Lung (tissue), 12 donors: Measurements from ENCODE around the gene PHLDB2. TPM values are rescaled to one million over a fixed set of nuclear protein-coding genes. Genes with fewer than 3 reads are reported as not detected.
A peak's percentile ranks its signal among the peaks of the same experiment; 100 is the strongest.

ENCODE experiments used
- ATAC-seq: fragments of 200-7000 bp; cut with Tn5 transposase; one replicate; pipeline ENCODE4 v1.9.1; 2020; ENCODE audit warnings: moderate number of reproducible peaks; ENCODE audit not compliant: insufficient read depth, low FRiP score
- DNase-seq, 3 donors: peaks; one replicate each; pipeline ENCODE4 v3.0.0-alpha.2; 2013 to 2017
- H3K27ac ChIP-seq, 2 donors: one replicate each; pipeline ENCODE4 v1.5.1; 2013; ENCODE audit warnings: mild to moderate bottlenecking in 2 of 2, moderate library complexity in 2 of 2, control low read depth in 1 of 2, inconsistent platforms in 1 of 2, low read depth in 1 of 2, low read length in 1 of 2
- H3K27me3 ChIP-seq, 3 donors: one replicate each; pipeline ENCODE4 v1.5.1; 2013; ENCODE audit warnings: low read length in 2 of 3; ENCODE audit not compliant: control insufficient read depth in 3 of 3, insufficient read depth in 3 of 3
- H3K36me3 ChIP-seq, 4 donors: one replicate each; pipeline ENCODE4 v1.5.1; 2013; ENCODE audit warnings: low read length in 4 of 4, mild to moderate bottlenecking in 1 of 4, moderate library complexity in 1 of 4; ENCODE audit not compliant: control insufficient read depth in 4 of 4, insufficient read depth in 4 of 4
- H3K4me1 ChIP-seq, 5 donors: one replicate each; pipeline ENCODE4 v1.5.1; 2013; ENCODE audit warnings: low read length in 5 of 5, mild to moderate bottlenecking in 2 of 5, moderate library complexity in 1 of 5; ENCODE audit not compliant: control insufficient read depth in 5 of 5, insufficient read depth in 5 of 5
- H3K4me3 ChIP-seq: one replicate; pipeline ENCODE4 v1.5.1; 2013; ENCODE audit warnings: mild to moderate bottlenecking, control low read depth, moderate library complexity
- H3K9ac ChIP-seq, 2 donors: one replicate each; pipeline ENCODE4 v1.5.1; 2013; ENCODE audit warnings: low read length in 2 of 2, control low read depth in 1 of 2; ENCODE audit not compliant: insufficient read depth in 1 of 2
- H3K9me3 ChIP-seq, 4 donors: one replicate each; pipeline ENCODE4 v1.5.1; 2013; ENCODE audit warnings: low read length in 3 of 4, mild to moderate bottlenecking in 1 of 4, moderate library complexity in 1 of 4; ENCODE audit not compliant: control insufficient read depth in 4 of 4, insufficient read depth in 3 of 4
- CTCF ChIP-seq: IDR thresholded peaks from 2 replicates; pipeline ENCODE4 v1.5.1; 2012; ENCODE audit warnings: mild to moderate bottlenecking; ENCODE audit errors: control extremely low read depth, extremely low read depth
- WGBS, 2 donors: extraction: QIAGEN DNeasy Blood & Tissue Kit; methylation state at CpG; one replicate each; pipeline ENCODE4 v1.1.7; 2013; 5-methylcytosine and 5-hydroxymethylcytosine counted together
- polyA plus RNA-seq, 2 donors: library from polyadenylated mRNA; stranded (reverse); fragments of 200-250 nt; gene quantifications; one replicate each; pipeline ENCODE4 v1.2.1, GENCODE V29; 2013
- total RNA-seq, 2 donors: library from RNA; depleted of rRNA in 1 of 2; stranded (reverse); fragments of >200 nt in 1 of 2; gene quantifications; one replicate each; pipeline ENCODE4 v1.2.1, GENCODE V29; 2014 to 2021
- donor health status: control.
- donor health status: control.
- donor health status: Bipolar disorder and iron deficiency.
- donor health status: healthy.
- donor health status: DM: yes; HTN: yes; CAD: no.

The PHLDB2 gene
- total and polyA plus RNA-seq, 4 donors: 14.4 to 58.1 (median 26.7) TPM

- H3K9me3 ChIP-seq: peaks cover 0 to 3% (median under 1%) of the 10 kb centered on the region in 4 donors
- ATAC-seq (no peak), DNase-seq (no peak)
- WGBS, 2 donors: 89 to 91% methylated on average over 4 of the region's 4 CpGs
- no peak overlapping the region for H3K4me3 ChIP-seq
- H3K9ac ChIP-seq: no peak overlapping the region
- H3K27me3 ChIP-seq: no peaks in the 10 kb centered on the region
- TF ChIP-seq CTCF: no peak
- no peaks in the 10 kb centered on the region for H3K36me3 ChIP-seq
- no peak overlapping the region for H3K27ac ChIP-seq
- peaks cover 0 to 16% (median 0%) of the 10 kb centered on the region in 5 donors for H3K4me1 ChIP-seq
Observed at GRCh38 chr3:111823341-111823855, 35.7 kb upstream of the PHLDB2 start.

- Histone ChIP-seq H3K27me3 (no peaks in the 10 kb centered on the region), H3K9me3 (peaks cover 0 to 3% (median under 1%) of the 10 kb centered on the region in 4 donors), H3K4me3 (no peak overlapping the region), H3K36me3 (no peaks in the 10 kb centered on the region), H3K4me1 (peaks cover 0 to 16% (median 0%) of the 10 kb centered on the region in 5 donors), H3K9ac (no peak overlapping the region), H3K27ac (peak overlapping the region in 1 of 2 donors; percentile 56)
- TF ChIP-seq CTCF: no peak
- WGBS, 2 donors: 65 to 70% methylated on average over 4 of the region's 4 CpGs
- DNase-seq: peak in 1 of 3 donors; percentile 17
- no peak for ATAC-seq
Observed at GRCh38 chr3:111824351-111824750, 34.7 kb upstream of the PHLDB2 start.

DNA sequence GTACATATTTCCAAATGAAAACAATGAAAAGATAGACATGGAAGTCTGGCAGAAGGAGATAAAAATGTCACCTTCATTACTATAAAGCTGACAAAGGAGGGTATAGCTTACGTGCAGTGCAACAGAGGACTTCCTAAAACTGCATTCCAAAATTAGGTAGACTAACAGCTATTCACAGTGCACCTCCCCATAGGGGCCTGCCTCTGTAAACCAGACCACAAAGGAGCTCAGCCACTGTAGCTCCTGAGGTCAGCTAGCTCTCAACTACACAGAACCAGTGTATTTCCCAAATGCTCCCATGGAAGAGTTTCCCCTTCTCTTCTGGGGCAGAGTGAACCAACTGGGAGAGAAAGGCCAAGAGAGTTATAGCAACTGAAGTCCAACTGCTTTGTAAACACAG, 31.2 kb upstream of the PHLDB2 start:
- 88 to 94% methylated on average over 1 of the region's 1 CpG for WGBS, 2 donors
- Histone ChIP-seq H3K4me1 (peaks cover 0 to 8% (median 0%) of the 10 kb centered on the region in 5 donors), H3K9me3 (no peaks in the 10 kb centered on the region), H3K27ac (no peak overlapping the region), H3K4me3 (no peak overlapping the region), H3K27me3 (no peaks in the 10 kb centered on the region), H3K36me3 (no peaks in the 10 kb centered on the region), H3K9ac (no peak overlapping the region)
- TF ChIP-seq CTCF: no peak
- no peak for ATAC-seq
- DNase-seq: no peak

DNA sequence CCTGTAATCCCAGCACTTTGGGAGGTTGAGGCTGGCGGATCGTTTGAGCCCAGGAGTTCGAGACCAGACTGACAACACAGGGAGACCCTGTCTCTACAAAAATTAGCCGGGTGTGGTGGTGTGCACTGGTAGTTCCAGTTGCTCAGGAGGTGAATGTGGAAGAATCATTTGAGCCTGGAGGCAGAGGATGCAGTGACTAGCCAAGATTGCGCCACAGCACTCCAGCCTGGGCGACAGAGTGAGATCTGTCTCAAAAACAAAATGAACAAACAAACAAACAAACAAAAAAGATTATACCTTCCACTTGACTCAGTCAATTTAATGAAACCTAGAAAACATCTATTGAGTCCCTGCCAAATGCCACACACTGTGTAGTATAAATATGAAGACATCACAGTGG, 30.5 kb upstream of the PHLDB2 start:
- H3K9ac ChIP-seq: no peak overlapping the region
- no peak for TF ChIP-seq CTCF
- no peak overlapping the region for H3K4me3 ChIP-seq
- H3K27me3 ChIP-seq: no peaks in the 10 kb centered on the region
- H3K4me1 ChIP-seq: peaks cover 0 to 8% (median 0%) of the 10 kb centered on the region in 5 donors
- H3K27ac ChIP-seq: no peak overlapping the region
- H3K9me3 ChIP-seq: no peaks in the 10 kb centered on the region
- no peak for ATAC-seq
- 91 to 98% methylated on average over 6 of the region's 6 CpGs for WGBS, 2 donors
- H3K36me3 ChIP-seq: no peaks in the 10 kb centered on the region
- no peak for DNase-seq
